ENCODE results near the gene THBS3.

The THBS3 gene

GRCh38 chr1:155187456-155187891 lies 20.2 kb downstream of the THBS3 start:
- no peak for DNase-seq (ENCODE audit: low read depth)

GRCh38 chr1:155186794-155187455 lies 20.8 kb downstream of the THBS3 start:
- DNase-seq (ENCODE audit: low read depth): no peak

GRCh38 chr1:155186067-155186793 lies 21.5 kb downstream of the THBS3 start:
- DNase-seq (ENCODE audit: low read depth): no peak

- DNase-seq (ENCODE audit: low read depth): no peak
These were observed 22.0 kb downstream of the THBS3 start for GRCh38 chr1:155185783-155186066.

- no peak for DNase-seq (ENCODE audit: low read depth)
These were observed 22.6 kb downstream of the THBS3 start for GRCh38 chr1:155184835-155185782.

GRCh38 chr1:155184351-155184811 lies 23.3 kb downstream of the THBS3 start:
- DNase-seq (ENCODE audit: low read depth): no peak

- no peak for DNase-seq (ENCODE audit: low read depth)
These were observed 23.9 kb downstream of the THBS3 start for GRCh38 chr1:155183775-155184221.

- DNase-seq (ENCODE audit: low read depth): no peak
These were observed 25.6 kb downstream of the THBS3 start for GRCh38 chr1:155182052-155182550.

- no peak for DNase-seq (ENCODE audit: low read depth)
These were observed 26.2 kb downstream of the THBS3 start for GRCh38 chr1:155181371-155182051.

GRCh38 chr1:155179112-155180031 lies 28.3 kb downstream of the THBS3 start:
- DNase-seq (ENCODE audit: low read depth): no peak

GRCh38 chr1:155178441-155179111 lies 29.1 kb downstream of the THBS3 start:
- no peak for DNase-seq (ENCODE audit: low read depth)

GRCh38 chr1:155177918-155178281 lies 29.8 kb downstream of the THBS3 start:
- no peak for DNase-seq (ENCODE audit: low read depth)

GRCh38 chr1:155177192-155177917 lies 30.3 kb downstream of the THBS3 start:
- no peak for DNase-seq (ENCODE audit: low read depth)

- DNase-seq (ENCODE audit: low read depth): peak; percentile 77
These were observed 31.1 kb downstream of the THBS3 start for GRCh38 chr1:155176544-155177071.

- DNase-seq (ENCODE audit: low read depth): peak; percentile 15
These were observed 31.7 kb downstream of the THBS3 start for GRCh38 chr1:155175927-155176371.

- DNase-seq (ENCODE audit: low read depth): no peak
These were observed 32.3 kb downstream of the THBS3 start for GRCh38 chr1:155175281-155175926.

GRCh38 chr1:155174324-155175280 lies 33.1 kb downstream of the THBS3 start:
- DNase-seq (ENCODE audit: low read depth): peak; percentile 48

Data from activated T-cell treated with anti-CD3 and anti-CD28 coated beads for 48 hours (primary cell).